ENCODE results near the gene EDDM3A.

The EDDM3A gene, protein sequence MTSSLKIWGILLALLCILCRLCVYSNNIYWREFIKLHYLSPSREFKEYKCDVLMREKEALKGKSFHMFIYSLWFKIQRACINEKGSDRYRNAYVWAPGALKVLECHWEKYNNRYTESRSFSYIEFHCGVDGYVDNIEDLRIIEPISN

GRCh38 chr14:20745571-20746358 lies at the start of gene EDDM3A:
TSS of gene EDDM3A (plus strand) at chr14:20745887. CDS start at chr14:20747581, 1,694 bp downstream.
- Histone ChIP-seq H3K79me2 (ENCODE audit: insufficient read depth, low read length) (no peaks in the 10 kb centered on the region), H3K4me3 (ENCODE audit: low read length, poor library complexity, severe bottlenecking) (no peak within 1 kb of the TSS), H4K20me1 (ENCODE audit: insufficient read depth, low read length, poor library complexity, severe bottlenecking) (no peaks in the 10 kb centered on the region), H3F3A (ENCODE audit: low read depth) (no peaks in the 10 kb centered on the region), H2AFZ (ENCODE audit: low read length) (no peak within 1 kb of the TSS), H3K9ac (ENCODE audit: low read depth, low read length, poor library complexity, severe bottlenecking) (no peak within 1 kb of the TSS), H3K4me1 (ENCODE audit: insufficient read depth, low read length, poor library complexity, severe bottlenecking) (no peaks in the 10 kb centered on the region), H3K27me3 (ENCODE audit: insufficient read depth, low read length, poor library complexity, severe bottlenecking) (peaks cover 7% of the 10 kb centered on the region), H3K9me2 (replicated peaks; ENCODE audit: low read depth, low read length) (no peaks in the 10 kb centered on the region), H3K4me2 (ENCODE audit: low read depth, low read length, poor library complexity, severe bottlenecking) (no peak within 1 kb of the TSS), H3K36me3 (ENCODE audit: insufficient read depth, low read length) (no peaks in the 10 kb centered on the region), H3K9me3 (ENCODE audit: insufficient read depth, low read depth, low read length) (no peaks in the 10 kb centered on the region)
- TF ChIP-seq, protein P1, sequence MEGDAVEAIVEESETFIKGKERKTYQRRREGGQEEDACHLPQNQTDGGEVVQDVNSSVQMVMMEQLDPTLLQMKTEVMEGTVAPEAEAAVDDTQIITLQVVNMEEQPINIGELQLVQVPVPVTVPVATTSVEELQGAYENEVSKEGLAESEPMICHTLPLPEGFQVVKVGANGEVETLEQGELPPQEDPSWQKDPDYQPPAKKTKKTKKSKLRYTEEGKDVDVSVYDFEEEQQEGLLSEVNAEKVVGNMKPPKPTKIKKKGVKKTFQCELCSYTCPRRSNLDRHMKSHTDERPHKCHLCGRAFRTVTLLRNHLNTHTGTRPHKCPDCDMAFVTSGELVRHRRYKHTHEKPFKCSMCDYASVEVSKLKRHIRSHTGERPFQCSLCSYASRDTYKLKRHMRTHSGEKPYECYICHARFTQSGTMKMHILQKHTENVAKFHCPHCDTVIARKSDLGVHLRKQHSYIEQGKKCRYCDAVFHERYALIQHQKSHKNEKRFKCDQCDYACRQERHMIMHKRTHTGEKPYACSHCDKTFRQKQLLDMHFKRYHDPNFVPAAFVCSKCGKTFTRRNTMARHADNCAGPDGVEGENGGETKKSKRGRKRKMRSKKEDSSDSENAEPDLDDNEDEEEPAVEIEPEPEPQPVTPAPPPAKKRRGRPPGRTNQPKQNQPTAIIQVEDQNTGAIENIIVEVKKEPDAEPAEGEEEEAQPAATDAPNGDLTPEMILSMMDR (conservative IDR thresholded peaks at IDR 0.05; ENCODE audit: low read length), result no peak
- TF ChIP-seq EZH2phosphoT487 (IDR thresholded peaks at IDR 0.05; ENCODE audit: borderline replicate concordance), result no peak

- Histone ChIP-seq H2AFZ (ENCODE audit: low read length) (peak overlapping the region; percentile 83), H3K79me2 (ENCODE audit: insufficient read depth, low read length) (no peaks in the 10 kb centered on the region)
Observed at GRCh38 chr14:20696764-20697163, 48.9 kb upstream of the EDDM3A start.

DNA sequence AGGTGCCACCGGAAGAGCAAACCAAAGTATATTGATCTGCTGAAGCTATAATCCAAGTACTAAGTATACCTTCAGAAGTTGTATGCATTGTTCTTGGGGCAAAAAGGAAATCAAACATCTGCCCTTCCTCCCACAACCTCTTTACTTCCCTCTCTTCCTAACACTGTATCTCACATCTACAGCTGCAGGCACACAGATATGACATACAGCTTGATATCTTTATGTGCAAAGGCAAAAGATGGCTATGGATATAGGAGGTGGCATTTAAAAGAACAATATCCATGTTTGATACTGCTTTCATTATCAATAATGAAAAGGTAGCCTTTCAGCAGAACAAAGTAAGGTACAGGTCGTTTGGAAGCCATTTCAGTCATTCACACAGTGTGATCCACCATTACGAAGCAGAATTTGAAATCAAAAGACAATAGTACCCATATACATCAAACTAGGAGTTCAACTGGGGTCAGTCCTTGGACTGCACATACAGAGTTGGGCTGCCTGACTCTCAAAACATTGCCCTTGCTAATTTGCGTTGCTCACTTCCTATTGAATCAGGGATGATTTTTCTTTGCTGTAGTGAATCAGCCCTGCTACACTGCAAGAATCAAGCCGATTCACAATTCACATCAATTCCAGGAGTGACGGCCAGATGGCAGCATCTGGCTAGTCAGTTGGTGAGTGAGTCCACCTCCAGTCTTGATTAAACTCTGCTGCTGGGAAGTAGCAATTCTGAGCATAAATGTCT lies 48.2 kb upstream of the EDDM3A start:
- Histone ChIP-seq H4K20me1 (ENCODE audit: insufficient read depth, low read length, poor library complexity, severe bottlenecking) (no peaks in the 10 kb centered on the region), H3F3A (ENCODE audit: low read depth) (no peaks in the 10 kb centered on the region), H3K9ac (ENCODE audit: low read depth, low read length, poor library complexity, severe bottlenecking) (no peak overlapping the region), H3K79me2 (ENCODE audit: insufficient read depth, low read length) (no peaks in the 10 kb centered on the region), H3K4me2 (ENCODE audit: low read depth, low read length, poor library complexity, severe bottlenecking) (peak overlapping the region; percentile 29), H3K4me3 (ENCODE audit: low read length, poor library complexity, severe bottlenecking) (no peak overlapping the region), H3K9me2 (replicated peaks; ENCODE audit: low read depth, low read length) (no peaks in the 10 kb centered on the region), H3K4me1 (ENCODE audit: insufficient read depth, low read length, poor library complexity, severe bottlenecking) (peaks cover 4% of the 10 kb centered on the region), H2AFZ (ENCODE audit: low read length) (peak overlapping the region; percentile 83), H3K36me3 (ENCODE audit: insufficient read depth, low read length) (no peaks in the 10 kb centered on the region), H3K27me3 (ENCODE audit: insufficient read depth, low read length, poor library complexity, severe bottlenecking) (no peaks in the 10 kb centered on the region), H3K9me3 (ENCODE audit: insufficient read depth, low read depth, low read length) (no peaks in the 10 kb centered on the region)
- TF ChIP-seq, protein P1 (conservative IDR thresholded peaks at IDR 0.05; ENCODE audit: low read length), result peak; percentile 90
- TF ChIP-seq EZH2phosphoT487 (IDR thresholded peaks at IDR 0.05; ENCODE audit: borderline replicate concordance), result no peak

More at GRCh38 chr14:20696764-20697163, 48.9 kb upstream of the EDDM3A start:
- Histone ChIP-seq H3K36me3 (ENCODE audit: insufficient read depth, low read length) (no peaks in the 10 kb centered on the region), H3K9me3 (ENCODE audit: insufficient read depth, low read depth, low read length) (no peaks in the 10 kb centered on the region), H4K20me1 (ENCODE audit: insufficient read depth, low read length, poor library complexity, severe bottlenecking) (no peaks in the 10 kb centered on the region), H3K27me3 (ENCODE audit: insufficient read depth, low read length, poor library complexity, severe bottlenecking) (no peaks in the 10 kb centered on the region), H3K9me2 (replicated peaks; ENCODE audit: low read depth, low read length) (no peaks in the 10 kb centered on the region), H3K4me3 (ENCODE audit: low read length, poor library complexity, severe bottlenecking) (no peak overlapping the region), H3K9ac (ENCODE audit: low read depth, low read length, poor library complexity, severe bottlenecking) (no peak overlapping the region), H3K4me1 (ENCODE audit: insufficient read depth, low read length, poor library complexity, severe bottlenecking) (peaks cover 4% of the 10 kb centered on the region), H3F3A (ENCODE audit: low read depth) (no peaks in the 10 kb centered on the region), H3K4me2 (ENCODE audit: low read depth, low read length, poor library complexity, severe bottlenecking) (no peak overlapping the region)
- TF ChIP-seq, protein P1 (conservative IDR thresholded peaks at IDR 0.05; ENCODE audit: low read length), result no peak
- TF ChIP-seq EZH2phosphoT487 (IDR thresholded peaks at IDR 0.05; ENCODE audit: borderline replicate concordance), result no peak

All from Loucy (cell line).